H1 (cell line): ENCODE data around the gene MAPKAP1. TPM values are rescaled to one million over a fixed set of nuclear protein-coding genes. Genes with fewer than 3 reads are reported as not detected.

Experiments used
- CTCF ChIA-PET: fragments of 300-600 bp; sonication (Branson Sonifier 250); formaldehyde crosslinking; loops from one replicate; lab custom pipeline; 2021; ENCODE audit not compliant: partially characterized antibody; lab: Charles Lee
- POLR2A ChIA-PET: fragments of 300-600 bp; sonication (Branson Sonifier 250); formaldehyde crosslinking; loops from one replicate; lab custom pipeline; 2021; ENCODE audit warnings: inconsistent platforms; ENCODE audit not compliant: partially characterized antibody; lab: Charles Lee
- DNase-seq, 2 experiments: peaks; one replicate each; pipeline versions ENCODE4 v3.0.0 to v3.0.0-alpha.2; 2010 to 2022; ENCODE audit warnings: low spot score in 2 of 2, low read depth in 1 of 2, mixed read lengths in 1 of 2
- FAIRE-seq: peaks from 2 replicates; lab custom pipeline; 2011; peaks lifted over from hg19 to GRCh38; lab: Jason Lieb, UNC
- H2AFZ ChIP-seq: 2 replicates; pipeline ENCODE4 v1.8.1; 2012; ENCODE audit warnings: low read length, inconsistent platforms
- H2AK5ac ChIP-seq: 2 replicates; pipeline ENCODE4 v1.6.1; 2013; ENCODE audit warnings: low read depth, low read length
- H2BK120ac ChIP-seq: replicated peaks from 2 replicates; pipeline ENCODE3; 2013; ENCODE audit warnings: low read depth, low read length, inconsistent platforms
- H2BK12ac ChIP-seq: 2 replicates; pipeline ENCODE4 v1.6.1; 2013; ENCODE audit warnings: low read depth, low read length
- H2BK15ac ChIP-seq: 2 replicates; pipeline ENCODE4 v1.6.1; 2013; ENCODE audit warnings: low read length
- H2BK20ac ChIP-seq: 2 replicates; pipeline ENCODE4 v1.6.1; 2013; ENCODE audit warnings: low read length
- H2BK5ac ChIP-seq: 2 replicates; pipeline ENCODE4 v1.6.1; 2013; ENCODE audit warnings: low read depth, low read length
- H3K14ac ChIP-seq: 2 replicates; pipeline ENCODE4 v1.6.1; 2013; ENCODE audit warnings: inconsistent platforms; ENCODE audit not compliant: insufficient read length
- H3K18ac ChIP-seq: 2 replicates; pipeline ENCODE4 v1.6.1; 2013; ENCODE audit warnings: low read length; ENCODE audit errors: extremely low read depth
- H3K23ac ChIP-seq: 2 replicates; pipeline ENCODE4 v1.6.1; 2013; ENCODE audit warnings: inconsistent platforms; ENCODE audit not compliant: insufficient read length
- H3K23me2 ChIP-seq: 2 replicates; pipeline ENCODE4 v1.6.1; 2013; ENCODE audit warnings: low read depth, low read length
- H3K27ac ChIP-seq: 2 replicates; pipeline ENCODE4 v1.6.1; 2011; ENCODE audit warnings: low read depth, low read length, inconsistent platforms
- H3K27me3 ChIP-seq, 4 experiments: replicated peaks in 1 of 4; 1 replicate in 1 of 4; 2 replicates in 3 of 4; pipeline versions ENCODE4 v1.6.1 to v1.8.1; 2011 to 2013; ENCODE audit warnings: low read length in 3 of 4, mild to moderate bottlenecking in 3 of 4, inconsistent platforms in 2 of 4, mixed read lengths in 2 of 4, moderate library complexity in 1 of 4; ENCODE audit not compliant: control insufficient read depth in 3 of 4, insufficient read depth in 3 of 4; ENCODE audit errors: extremely low read depth in 1 of 4
- H3K36me3 ChIP-seq, 4 experiments: 2 replicates each; pipeline versions ENCODE4 v1.6.1 to v1.8.1; 2011 to 2013; ENCODE audit warnings: mild to moderate bottlenecking in 4 of 4, low read length in 3 of 4, moderate library complexity in 2 of 4, control low read depth in 1 of 4, inconsistent platforms in 1 of 4; ENCODE audit not compliant: insufficient read depth in 4 of 4, control insufficient read depth in 2 of 4
- H3K4ac ChIP-seq: replicated peaks from 2 replicates; pipeline ENCODE3; 2013; ENCODE audit warnings: low read length, low read depth, mixed read lengths, inconsistent platforms; ENCODE audit not compliant: insufficient read length
- H3K4me1 ChIP-seq, 4 experiments: replicated peaks in 1 of 4; 1 replicate in 1 of 4; 2 replicates in 3 of 4; pipeline versions ENCODE4 v1.6.1 to v1.8.1; 2011 to 2013; ENCODE audit warnings: low read length in 3 of 4, inconsistent platforms in 2 of 4, mixed read lengths in 1 of 4; ENCODE audit not compliant: insufficient read depth in 4 of 4, control insufficient read depth in 3 of 4
- H3K4me2 ChIP-seq, 2 experiments: 2 replicates each; pipeline versions ENCODE4 v1.6.1 to v1.8.1; 2011 to 2013; ENCODE audit warnings: low read depth in 2 of 2, low read length in 2 of 2, control low read depth in 1 of 2, inconsistent platforms in 1 of 2, mild to moderate bottlenecking in 1 of 2; ENCODE audit not compliant: insufficient read depth in 1 of 2
- H3K4me3 ChIP-seq, 4 experiments: fragments of 200-600, 300-600 bp in 1 of 4; sonication (generic), shearing (Covaris generic), sonication (Bioruptor Twin) in 1 of 4; 2 replicates each; pipeline versions ENCODE4 v1.5.1 to v1.8.1; 2011 to 2016; ENCODE audit warnings: low read length in 4 of 4, low read depth in 3 of 4, control low read depth in 2 of 4, inconsistent platforms in 2 of 4, mild to moderate bottlenecking in 2 of 4, mixed read lengths in 1 of 4, moderate library complexity in 1 of 4; ENCODE audit not compliant: insufficient read depth in 2 of 4; ENCODE audit errors: extremely low read depth in 1 of 4
- H3K56ac ChIP-seq: replicated peaks from 2 replicates; pipeline ENCODE3; 2013; ENCODE audit warnings: low read depth, mild to moderate bottlenecking, mixed read lengths, low read length, inconsistent platforms; ENCODE audit not compliant: insufficient read length
- H3K79me1 ChIP-seq: 2 replicates; pipeline ENCODE4 v1.6.1; 2013; ENCODE audit warnings: low read depth, low read length, control low read depth
- H3K79me2 ChIP-seq, 2 experiments: 2 replicates each; pipeline versions ENCODE4 v1.6.1 to v1.8.1; 2012 to 2013; ENCODE audit warnings: low read length in 2 of 2, mild to moderate bottlenecking in 2 of 2, inconsistent platforms in 1 of 2; ENCODE audit not compliant: insufficient read depth in 2 of 2, control insufficient read depth in 1 of 2
- H3K9ac ChIP-seq, 4 experiments: replicated peaks in 1 of 4; 1 replicate in 1 of 4; 2 replicates in 3 of 4; pipeline versions ENCODE4 v1.6.1 to v1.8.1; 2011 to 2013; ENCODE audit warnings: low read depth in 3 of 4, low read length in 3 of 4, control low read depth in 2 of 4, mild to moderate bottlenecking in 2 of 4, moderate library complexity in 2 of 4, inconsistent platforms in 1 of 4; ENCODE audit errors: extremely low read depth in 1 of 4
- H3K9me3 ChIP-seq, 2 experiments: 2 replicates each; pipeline versions ENCODE4 v1.6.1 to v1.8.1; 2012 to 2013; ENCODE audit warnings: mild to moderate bottlenecking in 2 of 2, moderate library complexity in 2 of 2, control low read depth in 1 of 2, inconsistent platforms in 1 of 2, low read depth in 1 of 2, low read length in 1 of 2, mixed read lengths in 1 of 2; ENCODE audit not compliant: insufficient read depth in 2 of 2
- H4K20me1 ChIP-seq, 2 experiments: replicated peaks in 1 of 2; 2 replicates each; pipeline versions ENCODE3 to v1.8.1; 2011 to 2013; ENCODE audit warnings: inconsistent platforms in 2 of 2, low read length in 2 of 2, mild to moderate bottlenecking in 1 of 2; ENCODE audit not compliant: insufficient read depth in 2 of 2, control insufficient read depth in 1 of 2
- H4K5ac ChIP-seq: 2 replicates; pipeline ENCODE4 v1.6.1; 2013; ENCODE audit warnings: low read length, low read depth, mixed read lengths, inconsistent platforms; ENCODE audit not compliant: insufficient read length
- H4K8ac ChIP-seq: 2 replicates; pipeline ENCODE4 v1.8.0; 2013; ENCODE audit warnings: mild to moderate bottlenecking, moderate library complexity, low read length, inconsistent platforms; ENCODE audit not compliant: insufficient read depth; ENCODE audit errors: extremely low read depth
- H4K91ac ChIP-seq: replicated peaks from 2 replicates; pipeline ENCODE3; 2013; ENCODE audit warnings: low read length, mixed read lengths, inconsistent platforms; ENCODE audit not compliant: insufficient read length
- CHD2 ChIP-seq: IDR thresholded peaks from 2 replicates; pipeline ENCODE4 v1.6.1; 2012; ENCODE audit warnings: low read length, improper control_type of control experiment
- EP300 ChIP-seq, 2 experiments: IDR thresholded peaks; 1 replicate in 1 of 2; 2 replicates in 1 of 2; pipeline ENCODE4 v1.6.1; 2011 to 2012; ENCODE audit warnings: low read depth in 2 of 2, low read length in 2 of 2, mild to moderate bottlenecking in 2 of 2, borderline replicate concordance in 1 of 2, inconsistent platforms in 1 of 2, moderate library complexity in 1 of 2
- HDAC6 ChIP-seq: IDR thresholded peaks from one replicate; pipeline ENCODE4 v1.7.1; 2012; ENCODE audit warnings: low read depth, mild to moderate bottlenecking, inconsistent platforms, low read length, moderate library complexity
- JUN ChIP-seq: IDR thresholded peaks from 2 replicates; pipeline ENCODE4 v1.6.1; 2011; ENCODE audit warnings: low read depth, mild to moderate bottlenecking, improper control_type of control experiment, low read length
- POLR2AphosphoS5 ChIP-seq: IDR thresholded peaks from 2 replicates; pipeline ENCODE4 v1.6.1; 2011; ENCODE audit warnings: low read depth, low read length
- RBBP5 ChIP-seq: IDR thresholded peaks from 2 replicates; pipeline ENCODE4 v1.7.1; 2012; ENCODE audit warnings: low read depth, mild to moderate bottlenecking, inconsistent platforms, low read length, moderate library complexity, borderline replicate concordance
- SIRT6 ChIP-seq: IDR thresholded peaks from one replicate; pipeline ENCODE4 v1.7.1; 2012; ENCODE audit warnings: low read length, inconsistent platforms
- SP4 ChIP-seq: IDR thresholded peaks from 2 replicates; pipeline ENCODE4 v1.6.1; 2012; ENCODE audit warnings: low read length, inconsistent platforms
- SRF ChIP-seq: IDR thresholded peaks from 2 replicates; pipeline ENCODE4 v1.6.1; 2011; ENCODE audit warnings: mild to moderate bottlenecking, low read depth, low read length, moderate library complexity
- TCF12 ChIP-seq: IDR thresholded peaks from 2 replicates; pipeline ENCODE4 v1.6.1; 2011; ENCODE audit warnings: low read depth, mild to moderate bottlenecking, low read length
- WGBS, 2 experiments: shearing (Covaris generic) in 1 of 2; methylation state at CpG; one replicate each; pipeline versions ENCODE4 v1.1.6 to v1.1.7; 2013 to 2015; ENCODE audit warnings: low lambda C conversion rate in 2 of 2, mixed read lengths in 2 of 2, inconsistent platforms in 1 of 2, low coverage in 1 of 2, missing lambda C conversion rate in 1 of 2; ENCODE audit not compliant: insufficient replicate concordance in 2 of 2, insufficient coverage in 1 of 2, insufficient read length in 1 of 2; ENCODE audit errors: extremely low coverage in 1 of 2, missing lambda C conversion rate in 1 of 2; 5-methylcytosine and 5-hydroxymethylcytosine counted together
- polyA plus RNA-seq, 7 experiments: library from polyadenylated mRNA; depleted of rRNA in 3 of 7; stranded (reverse) in 5 of 7; unstranded in 2 of 7; fragments of >200 nt in 5 of 7; fragments of 200-250 nt in 2 of 7; gene quantifications; 1 replicate in 5 of 7; 2 replicates in 1 of 7; 4 replicates in 1 of 7; pipeline versions ENCODE4 v1.2.1 to v1.2.3, GENCODE V29; 2011 to 2013; ENCODE audit warnings: missing spikeins in 2 of 7, mixed read lengths in 2 of 7
- total RNA-seq: library from RNA; stranded (reverse); fragmentation: NEBNext Ultra II Directional; extraction: Animal tissue kit (Norgen Biotek cat#: 25700); gene quantifications from 2 replicates; pipeline ENCODE4 v1.2.1, GENCODE V29; 2021
- TF ChIP-seq, protein P1 (sequence below), 3 experiments: IDR thresholded peaks; 1 replicate in 2 of 3; 2 replicates in 1 of 3; pipeline versions ENCODE4 v1.5.1 to v1.6.1; 2011; ENCODE audit warnings: low read length in 3 of 3, mild to moderate bottlenecking in 3 of 3, inconsistent platforms in 2 of 3, low read depth in 1 of 3, moderate library complexity in 1 of 3; ENCODE audit not compliant: insufficient read depth in 1 of 3; ENCODE audit errors: control extremely low read depth in 1 of 3

The MAPKAP1 gene
- total and polyA plus RNA-seq, 2 of the 8 experiments (the other 6 are each of a cell fraction or from before 2014, with no cell fraction given), result 79.2 to 140 TPM

DNA sequence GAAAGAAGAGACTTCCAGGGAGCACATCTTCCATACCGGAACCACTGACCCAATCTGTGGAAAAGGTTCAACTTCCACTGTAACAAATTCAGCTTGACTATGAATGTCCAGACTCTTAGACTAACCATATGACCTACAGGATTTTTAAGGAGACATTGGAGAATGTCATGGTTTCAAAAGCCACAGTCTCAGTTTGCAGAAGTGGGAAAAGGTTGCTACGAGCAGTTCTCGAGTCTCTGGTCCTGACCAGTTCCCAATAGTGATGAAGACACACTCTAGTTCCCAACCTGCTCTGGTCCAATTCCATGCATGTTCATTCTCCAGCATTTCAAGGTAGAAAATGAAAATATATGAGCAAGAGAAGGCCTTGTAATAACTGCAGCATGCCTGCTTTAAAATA lies 158.0 kb downstream of the MAPKAP1 start:
- POLR2A ChIA-PET, result no interaction called here
- Histone ChIP-seq H3K4ac (no peak overlapping the region), H2BK15ac (no peak overlapping the region), H3K23me2 (no peaks in the 10 kb centered on the region), H3K18ac (no peak overlapping the region), H3K4me1 (peaks cover 0 to 5% (median 2%) of the 10 kb centered on the region in 4 experiments; a peak in 3 of 7 replicates)
- TF ChIP-seq, protein P1, sequence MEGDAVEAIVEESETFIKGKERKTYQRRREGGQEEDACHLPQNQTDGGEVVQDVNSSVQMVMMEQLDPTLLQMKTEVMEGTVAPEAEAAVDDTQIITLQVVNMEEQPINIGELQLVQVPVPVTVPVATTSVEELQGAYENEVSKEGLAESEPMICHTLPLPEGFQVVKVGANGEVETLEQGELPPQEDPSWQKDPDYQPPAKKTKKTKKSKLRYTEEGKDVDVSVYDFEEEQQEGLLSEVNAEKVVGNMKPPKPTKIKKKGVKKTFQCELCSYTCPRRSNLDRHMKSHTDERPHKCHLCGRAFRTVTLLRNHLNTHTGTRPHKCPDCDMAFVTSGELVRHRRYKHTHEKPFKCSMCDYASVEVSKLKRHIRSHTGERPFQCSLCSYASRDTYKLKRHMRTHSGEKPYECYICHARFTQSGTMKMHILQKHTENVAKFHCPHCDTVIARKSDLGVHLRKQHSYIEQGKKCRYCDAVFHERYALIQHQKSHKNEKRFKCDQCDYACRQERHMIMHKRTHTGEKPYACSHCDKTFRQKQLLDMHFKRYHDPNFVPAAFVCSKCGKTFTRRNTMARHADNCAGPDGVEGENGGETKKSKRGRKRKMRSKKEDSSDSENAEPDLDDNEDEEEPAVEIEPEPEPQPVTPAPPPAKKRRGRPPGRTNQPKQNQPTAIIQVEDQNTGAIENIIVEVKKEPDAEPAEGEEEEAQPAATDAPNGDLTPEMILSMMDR (IDR thresholded peaks at IDR 0.05; ENCODE audit: control extremely low read depth in 1 of 3, insufficient read depth in 1 of 3, low read depth in 1 of 3, low read length in 3 of 3), result no peak
- TF ChIP-seq RBBP5 (no peak), SRF (no peak), JUN (no peak), HDAC6 (no peak), POLR2AphosphoS5 (no peak), SIRT6 (no peak), EP300 (IDR thresholded peaks at IDR 0.05; ENCODE audit: borderline replicate concordance in 1 of 2, low read depth in 2 of 2, low read length in 2 of 2) (no peak), CHD2 (no peak), SP4 (no peak), TCF12 (no peak)
- TF ChIP-seq, all 59 proteins: peak for 0
- no peak overlapping the region for H4K5ac ChIP-seq
- H3K14ac ChIP-seq, result no peak overlapping the region
- no peak overlapping the region for H3K4me2 ChIP-seq
- H3K56ac ChIP-seq, result no peak overlapping the region
- H4K8ac ChIP-seq, result no peak overlapping the region
- H3K79me2 ChIP-seq, result no peaks in the 10 kb centered on the region
- H2BK12ac ChIP-seq, result no peak overlapping the region
- H2BK120ac ChIP-seq, result no peak overlapping the region
- no peak overlapping the region for H3K23ac ChIP-seq
- H4K20me1 ChIP-seq, result no peaks in the 10 kb centered on the region
- 95% methylated on average over 3 of the region's 3 CpGs; no CpG with 5 or more reads in 1 of the 2 experiments for WGBS, 2 experiments
- H4K91ac ChIP-seq, result no peak overlapping the region
- no peak overlapping the region for H2BK20ac ChIP-seq
- no peak overlapping the region for H2AK5ac ChIP-seq
- no peaks in the 10 kb centered on the region for H3K27me3 ChIP-seq
- H3K9me3 ChIP-seq, result no peaks in the 10 kb centered on the region
- no peak overlapping the region for H2AFZ ChIP-seq
- H3K4me3 ChIP-seq, result no peak overlapping the region
- no peaks in the 10 kb centered on the region for H3K36me3 ChIP-seq
- H3K27ac ChIP-seq, result no peak overlapping the region
- DNase-seq (no peak), FAIRE-seq (no peak)
- no peak overlapping the region for H3K9ac ChIP-seq
- H3K79me1 ChIP-seq, result no peaks in the 10 kb centered on the region; the same call in none of the 2 replicates
- no peak overlapping the region for H2BK5ac ChIP-seq
- CTCF ChIA-PET, result interaction anchor here (1.2 to 1.5 kb wide), 2 partner anchors 9 to 101 kb away, joined by 3 to 8 read pairs; no protein-coding TSS in a partner anchor
